MM.1S (cell line): ENCODE data around the gene CHN1.

Experiments used
- DNase-seq: peaks from one replicate; pipeline ENCODE4 v3.0.0-alpha.2; 2015
- H2AFZ ChIP-seq: fragments of 300-600 bp; sonication (generic); 2 replicates; pipeline ENCODE4 v1.6.0; 2016; ENCODE audit warnings: antibody characterized with exemption, low read length
- H3F3A ChIP-seq: fragments of 300-600 bp; sonication (generic); 2 replicates; pipeline ENCODE4 v1.6.1; 2016; ENCODE audit warnings: mild to moderate bottlenecking, antibody characterized with exemption, low read length, moderate library complexity, mixed read lengths; ENCODE audit not compliant: insufficient read depth
- H3K27ac ChIP-seq: fragments of 300-600 bp; sonication (generic); 2 replicates; pipeline ENCODE4 v1.5.1; 2016; ENCODE audit warnings: mild to moderate bottlenecking, low read length
- H3K27me3 ChIP-seq: fragments of 300-600 bp; sonication (generic); replicated peaks from 2 replicates; pipeline ENCODE4 v1.6.0; 2016; ENCODE audit warnings: low read length; ENCODE audit not compliant: insufficient read depth
- H3K36me3 ChIP-seq: fragments of 300-600 bp; sonication (generic); replicated peaks from 2 replicates; pipeline ENCODE4 v1.6.1; 2016; ENCODE audit warnings: mild to moderate bottlenecking, low read length, mixed read lengths; ENCODE audit not compliant: insufficient read depth
- H3K4me1 ChIP-seq: fragments of 300-600 bp; sonication (generic); 2 replicates; pipeline ENCODE4 v1.6.1; 2016; ENCODE audit warnings: low read length, mixed read lengths
- H3K4me2 ChIP-seq: fragments of 300-600 bp; sonication (generic); 2 replicates; pipeline ENCODE4 v1.6.0; 2016; ENCODE audit warnings: low read depth, low read length
- H3K4me3 ChIP-seq: fragments of 300-600 bp; sonication (generic); 2 replicates; pipeline ENCODE4 v1.5.1; 2016; ENCODE audit warnings: low read length, mixed read lengths
- H3K79me2 ChIP-seq: fragments of 300-600 bp; sonication (generic); 2 replicates; pipeline ENCODE4 v1.6.1; 2016; ENCODE audit warnings: mixed run types, low read length, mixed read lengths
- H3K9ac ChIP-seq: fragments of 300-600 bp; sonication (generic); 2 replicates; pipeline ENCODE4 v1.6.1; 2016; ENCODE audit warnings: low read length, mixed read lengths
- H3K9me2 ChIP-seq: fragments of 300-600 bp; sonication (generic); replicated peaks from 2 replicates; pipeline ENCODE4 v1.6.1; 2016; ENCODE audit warnings: mild to moderate bottlenecking, low read length, mixed read lengths; ENCODE audit not compliant: insufficient read depth
- H3K9me3 ChIP-seq: fragments of 300-600 bp; sonication (generic); replicated peaks from 2 replicates; pipeline ENCODE4 v1.6.1; 2016; ENCODE audit warnings: mild to moderate bottlenecking, low read length, mixed read lengths; ENCODE audit not compliant: insufficient read depth
- H4K20me1 ChIP-seq: fragments of 300-600 bp; sonication (generic); 2 replicates; pipeline ENCODE4 v1.6.1; 2016; ENCODE audit warnings: mild to moderate bottlenecking, low read length, moderate library complexity, mixed read lengths; ENCODE audit not compliant: insufficient read depth
- CTCF ChIP-seq: fragments of 300-600 bp; sonication (generic); IDR thresholded peaks from 2 replicates; pipeline ENCODE4 v1.5.1; 2016; ENCODE audit warnings: antibody characterized with exemption, low read length, mixed read lengths
- EZH2 ChIP-seq: fragments of 300-600 bp; sonication (generic); optimal IDR thresholded peaks from 2 replicates; pipeline ENCODE3; 2017; ENCODE audit warnings: low read depth, mild to moderate bottlenecking, antibody characterized with exemption, low read length, mixed read lengths
- EZH2phosphoT487 ChIP-seq: fragments of 300-600 bp; sonication (generic); IDR thresholded peaks from 2 replicates; pipeline ENCODE4 v1.6.1; 2018; ENCODE audit warnings: antibody characterized with exemption, low read length

CHN1 gene

GRCh38 chr2:174791746-174792280, 213.4 kb downstream of the CHN1 start:
- Histone ChIP-seq H4K20me1 (no peaks in the 10 kb centered on the region), H3K36me3 (no peaks in the 10 kb centered on the region), H3F3A (no peaks in the 10 kb centered on the region), H3K79me2 (no peaks in the 10 kb centered on the region), H3K4me2 (no peak overlapping the region), H3K27me3 (no peaks in the 10 kb centered on the region), H3K4me3 (no peak overlapping the region), H3K9ac (no peak overlapping the region), H3K27ac (no peak overlapping the region), H2AFZ (no peak overlapping the region), H3K9me2 (no peaks in the 10 kb centered on the region), H3K9me3 (no peaks in the 10 kb centered on the region), H3K4me1 (peaks cover 19% of the 10 kb centered on the region)
- TF ChIP-seq EZH2: no peak
- no peak for TF ChIP-seq CTCF
- no peak for TF ChIP-seq EZH2phosphoT487
- no peak for DNase-seq

GRCh38 chr2:174791020-174791419, 214.2 kb downstream of the CHN1 start:
- Histone ChIP-seq H3K4me2 (no peak overlapping the region), H3K4me3 (no peak overlapping the region), H3K9me2 (no peaks in the 10 kb centered on the region), H3K79me2 (no peaks in the 10 kb centered on the region), H3K27me3 (no peaks in the 10 kb centered on the region), H3F3A (no peaks in the 10 kb centered on the region), H4K20me1 (no peaks in the 10 kb centered on the region), H2AFZ (no peak overlapping the region), H3K9ac (no peak overlapping the region), H3K27ac (no peak overlapping the region), H3K36me3 (no peaks in the 10 kb centered on the region), H3K4me1 (peaks cover 19% of the 10 kb centered on the region), H3K9me3 (no peaks in the 10 kb centered on the region)
- DNase-seq: no peak
- no peak for TF ChIP-seq CTCF
- TF ChIP-seq EZH2: no peak
- TF ChIP-seq EZH2phosphoT487: no peak

- Histone ChIP-seq H4K20me1 (no peaks in the 10 kb centered on the region), H2AFZ (no peak overlapping the region), H3K4me2 (no peak overlapping the region), H3K4me1 (peaks cover 16% of the 10 kb centered on the region), H3K27ac (no peak overlapping the region), H3F3A (no peaks in the 10 kb centered on the region), H3K9me2 (no peaks in the 10 kb centered on the region), H3K36me3 (no peaks in the 10 kb centered on the region), H3K9ac (no peak overlapping the region), H3K79me2 (no peaks in the 10 kb centered on the region), H3K27me3 (no peaks in the 10 kb centered on the region), H3K9me3 (no peaks in the 10 kb centered on the region), H3K4me3 (no peak overlapping the region)
- no peak for DNase-seq
- TF ChIP-seq CTCF: no peak
- no peak for TF ChIP-seq EZH2phosphoT487
- no peak for TF ChIP-seq EZH2
Measured at GRCh38 chr2:174789001-174789400, 216.2 kb downstream of the CHN1 start.
